NCI-H1092 (cell line): ENCODE data around the gene CDC42BPG.
A peak's percentile ranks its signal among the peaks of the same experiment; 100 is the strongest.

Source experiments
- DNase-seq: peaks from one replicate; lab custom pipeline; 2025; lab: John Stamatoyannopoulos, UW

CDC42BPG gene

GRCh38 chr11:64805481-64805880, 39.0 kb downstream of the CDC42BPG start:
- no peak for DNase-seq

GRCh38 chr11:64804346-64805210, 39.9 kb downstream of the CDC42BPG start:
- no peak for DNase-seq

- DNase-seq, result no peak
Measured at GRCh38 chr11:64803846-64804345, 40.6 kb downstream of the CDC42BPG start.

- peak; percentile 84 for DNase-seq
Measured at GRCh38 chr11:64803158-64803845, 41.2 kb downstream of the CDC42BPG start, which contains the start of gene MAP4K2. MAP4K2 (minus strand) TSS chr11:64803214; CDS start chr11:64803149, 65 bp downstream.

- no peak for DNase-seq
Measured at GRCh38 chr11:64802370-64803157, 41.9 kb downstream of the CDC42BPG start.

- no peak for DNase-seq
Measured at GRCh38 chr11:64801561-64802369, 42.7 kb downstream of the CDC42BPG start.

- no peak for DNase-seq
Measured at GRCh38 chr11:64801158-64801464, 43.3 kb downstream of the CDC42BPG start.

- no peak for DNase-seq
Measured at GRCh38 chr11:64800303-64801157, 43.9 kb downstream of the CDC42BPG start.

GRCh38 chr11:64799623-64800302, 44.7 kb downstream of the CDC42BPG start:
- DNase-seq, result peak; percentile 62

GRCh38 chr11:64799256-64799622, 45.2 kb downstream of the CDC42BPG start:
- no peak for DNase-seq

- DNase-seq, result no peak
Measured at GRCh38 chr11:64796757-64797541, 47.5 kb downstream of the CDC42BPG start.

GRCh38 chr11:64796047-64796756, 48.3 kb downstream of the CDC42BPG start:
- no peak for DNase-seq

- DNase-seq, result no peak
Measured at GRCh38 chr11:64794526-64794925, 49.9 kb downstream of the CDC42BPG start.

GRCh38 chr11:64793271-64794160, 50.9 kb downstream of the CDC42BPG start:
- no peak for DNase-seq

GRCh38 chr11:64792482-64792881, 52.0 kb downstream of the CDC42BPG start:
- no peak for DNase-seq

GRCh38 chr11:64791781-64792291, 52.6 kb downstream of the CDC42BPG start:
- DNase-seq, result no peak
